ENCODE data around the gene HFE.

- TF ChIP-seq CTCF (IDR thresholded peaks at IDR 0.05), result peak in 1 of 4 experiments; percentile 15
- peak; percentile 90 to 97 for TF ChIP-seq POLR2A (IDR thresholded peaks at IDR 0.05)
Measured at GRCh38 chr6:26055719-26056582, 31.3 kb upstream of the HFE start.
